GM21786 (cell line): ENCODE results near the gene COX6B1.
"Not testable (repeated sequence)": the region's sequence is repeated elsewhere in the genome, so short reads cannot be mapped to it uniquely, and the experiment has no call there.

Experiments used
- ATAC-seq: cut with Tn5 transposase; IDR thresholded peaks from one replicate; pipeline ENCODE4 v1.9.1; 2021; ENCODE audit not compliant: unreplicated experiment

The COX6B1 gene

GRCh38 chr19:35633727-35634440 lies 14.2 kb upstream of the COX6B1 start:
- ATAC-seq, result no peak

DNA sequence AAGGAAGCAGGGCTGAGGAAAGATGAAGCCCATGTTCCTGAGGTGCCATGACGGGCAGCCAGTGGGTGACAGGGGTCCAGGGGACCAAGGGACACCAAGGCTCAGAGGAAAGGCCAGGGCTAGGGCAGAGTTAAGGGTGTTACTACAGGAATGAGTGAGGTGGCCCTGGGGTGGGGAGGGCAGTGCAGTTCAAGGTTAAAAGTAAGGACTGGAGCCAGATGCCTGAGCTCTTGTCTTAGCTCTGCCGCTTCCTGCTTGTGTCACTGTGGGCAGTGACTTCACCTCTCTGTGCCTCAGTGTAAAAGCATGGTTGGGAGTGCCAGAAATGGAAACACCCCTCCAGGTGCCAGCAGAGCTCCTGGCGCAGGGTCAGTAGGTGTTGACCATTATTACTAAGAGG lies 11.5 kb upstream of the COX6B1 start:
- ATAC-seq, result no peak

DNA sequence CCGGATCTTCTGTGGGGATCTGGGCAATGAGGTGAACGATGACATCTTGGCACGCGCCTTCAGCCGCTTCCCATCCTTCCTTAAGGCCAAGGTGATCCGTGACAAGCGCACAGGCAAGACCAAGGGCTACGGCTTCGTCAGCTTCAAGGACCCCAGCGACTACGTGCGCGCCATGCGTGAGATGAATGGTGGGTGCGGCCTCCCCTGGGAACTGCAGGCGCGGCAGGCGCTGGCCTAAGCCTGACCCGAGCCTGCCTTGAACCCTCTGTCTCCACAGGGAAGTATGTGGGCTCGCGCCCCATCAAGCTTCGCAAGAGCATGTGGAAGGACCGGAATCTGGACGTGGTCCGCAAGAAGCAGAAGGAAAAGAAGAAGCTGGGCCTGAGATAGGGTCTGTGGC lies 11.0 kb upstream of the COX6B1 start:
- no peak for ATAC-seq

DNA sequence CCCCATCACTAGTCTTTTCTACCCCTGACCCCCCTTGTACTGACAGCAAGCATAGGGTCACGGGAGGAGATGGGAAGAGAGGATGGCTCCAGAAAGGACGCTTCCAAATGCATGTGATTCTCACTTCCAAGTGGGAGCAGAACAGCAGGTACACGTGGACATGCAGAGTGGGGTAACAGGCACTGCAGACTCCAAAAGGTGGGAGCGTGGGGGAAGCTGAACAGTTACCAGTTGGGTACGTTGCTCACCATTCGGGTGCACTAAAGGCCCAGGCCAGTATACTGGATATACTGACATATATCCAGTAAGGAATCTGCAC lies 8.8 kb upstream of the COX6B1 start:
- ATAC-seq, result no peak

- ATAC-seq, result no peak
Measured at GRCh38 chr19:35639863-35640262, 8.3 kb upstream of the COX6B1 start.

DNA sequence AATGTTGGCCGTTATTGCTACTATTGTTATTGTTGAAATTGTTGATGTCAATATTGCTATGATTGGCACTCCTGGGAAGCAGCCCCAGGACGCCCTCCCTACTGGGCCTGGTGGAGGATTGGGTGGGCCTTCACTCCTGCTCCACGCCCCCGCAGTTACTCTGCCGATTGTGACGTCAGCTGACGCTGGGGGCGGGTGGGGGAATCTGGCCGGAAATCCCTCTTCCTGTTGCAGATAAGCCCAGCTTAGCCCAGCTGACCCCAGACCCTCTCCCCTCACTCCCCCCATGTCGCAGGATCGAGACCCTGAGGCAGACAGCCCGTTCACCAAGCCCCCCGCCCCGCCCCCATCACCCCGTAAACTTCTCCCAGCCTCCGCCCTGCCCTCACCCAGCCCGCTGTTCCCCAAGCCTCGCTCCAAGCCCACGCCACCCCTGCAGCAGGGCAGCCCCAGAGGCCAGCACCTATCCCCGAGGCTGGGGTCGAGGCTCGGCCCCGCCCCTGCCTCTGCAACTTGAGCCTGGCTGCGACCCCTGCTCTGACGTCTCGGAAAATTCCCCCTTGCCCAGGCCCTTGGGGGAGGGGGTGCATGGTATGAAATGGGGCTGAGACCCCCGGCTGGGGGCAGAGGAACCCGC lies 6.5 kb upstream of the COX6B1 start, which contains the start of gene ETV2:
Gene ETV2, plus strand, starts transcription at position 231 of the 637 bp plus-strand sequence. CDS start 716 bp downstream, outside the sequence.
- no peak for ATAC-seq

DNA sequence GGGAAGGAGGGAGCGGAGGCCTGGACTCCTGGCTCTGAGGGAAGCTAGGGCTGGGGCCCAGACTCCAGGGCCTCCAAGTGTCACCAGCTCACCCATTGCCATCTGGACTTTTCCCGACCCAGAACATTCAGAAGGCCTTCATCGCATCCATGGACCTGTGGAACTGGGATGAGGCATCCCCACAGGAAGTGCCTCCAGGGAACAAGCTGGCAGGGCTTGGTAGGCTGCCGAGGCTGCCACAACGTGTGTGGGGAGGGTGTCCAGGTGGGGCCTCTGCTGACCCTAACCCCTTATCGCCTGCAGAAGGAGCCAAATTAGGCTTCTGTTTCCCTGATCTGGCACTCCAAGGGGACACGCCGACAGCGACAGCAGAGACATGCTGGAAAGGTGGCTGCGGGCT lies 5.8 kb upstream of the COX6B1 start:
- ATAC-seq, result no peak

- ATAC-seq, result no peak
Measured at GRCh38 chr19:35642798-35643254, 5.3 kb upstream of the COX6B1 start.

GRCh38 chr19:35643255-35644205 lies 4.6 kb upstream of the COX6B1 start:
- ATAC-seq, result peak; percentile 32

GRCh38 chr19:35644206-35644986 lies 3.7 kb upstream of the COX6B1 start:
- peak; percentile 68 for ATAC-seq

GRCh38 chr19:35644987-35645679 lies 3.0 kb upstream of the COX6B1 start:
- no peak for ATAC-seq

DNA sequence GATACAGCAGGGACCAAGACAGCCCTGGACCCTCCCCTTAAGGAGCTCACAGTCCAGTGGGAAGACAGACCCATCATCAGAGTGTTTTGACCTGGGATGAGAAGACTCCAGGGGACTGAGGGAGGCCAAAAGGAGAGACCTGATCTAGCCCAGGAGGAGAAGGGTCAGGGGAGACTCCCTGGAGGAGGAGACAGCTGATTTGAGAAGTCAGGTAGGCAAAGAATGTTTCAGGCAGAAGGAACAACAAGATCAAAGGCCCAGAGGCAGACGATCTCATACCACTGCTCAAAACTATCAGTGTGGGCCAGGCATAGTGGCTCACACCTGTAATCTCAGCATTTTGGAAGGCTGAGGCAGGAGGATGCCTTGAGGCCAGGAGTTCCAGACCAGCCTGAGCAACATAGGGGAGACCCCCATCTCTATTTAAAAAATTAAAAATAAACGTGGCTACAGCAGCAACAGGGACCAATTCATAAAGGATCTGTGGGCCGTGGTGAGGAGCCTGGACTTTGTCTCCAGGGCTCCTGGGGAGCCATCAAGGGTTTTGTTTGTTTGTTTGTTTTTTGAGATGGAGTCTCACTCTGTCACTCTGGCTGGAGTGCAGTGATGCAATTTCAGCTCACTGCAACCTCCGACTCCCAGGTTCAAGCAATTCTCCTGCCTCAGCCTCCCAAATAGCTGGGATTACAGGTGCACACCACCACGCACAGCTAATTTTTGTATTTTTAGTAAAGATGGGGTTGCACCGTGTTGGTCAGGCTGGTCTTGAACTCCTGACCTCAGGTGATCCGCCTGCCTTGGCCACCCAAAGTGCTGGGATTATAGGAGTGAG lies 2.2 kb upstream of the COX6B1 start:
- no peak for ATAC-seq

GRCh38 chr19:35650581-35650980 lies 2.5 kb downstream of the COX6B1 start:
- no peak for ATAC-seq

- ATAC-seq, result not testable (repeated sequence)
Measured at GRCh38 chr19:35654828-35655227, 6.7 kb downstream of the COX6B1 start.

GRCh38 chr19:35655600-35655999 lies 7.5 kb downstream of the COX6B1 start:
- no peak for ATAC-seq

GRCh38 chr19:35656700-35657099 lies 8.6 kb downstream of the COX6B1 start:
- no peak for ATAC-seq

DNA sequence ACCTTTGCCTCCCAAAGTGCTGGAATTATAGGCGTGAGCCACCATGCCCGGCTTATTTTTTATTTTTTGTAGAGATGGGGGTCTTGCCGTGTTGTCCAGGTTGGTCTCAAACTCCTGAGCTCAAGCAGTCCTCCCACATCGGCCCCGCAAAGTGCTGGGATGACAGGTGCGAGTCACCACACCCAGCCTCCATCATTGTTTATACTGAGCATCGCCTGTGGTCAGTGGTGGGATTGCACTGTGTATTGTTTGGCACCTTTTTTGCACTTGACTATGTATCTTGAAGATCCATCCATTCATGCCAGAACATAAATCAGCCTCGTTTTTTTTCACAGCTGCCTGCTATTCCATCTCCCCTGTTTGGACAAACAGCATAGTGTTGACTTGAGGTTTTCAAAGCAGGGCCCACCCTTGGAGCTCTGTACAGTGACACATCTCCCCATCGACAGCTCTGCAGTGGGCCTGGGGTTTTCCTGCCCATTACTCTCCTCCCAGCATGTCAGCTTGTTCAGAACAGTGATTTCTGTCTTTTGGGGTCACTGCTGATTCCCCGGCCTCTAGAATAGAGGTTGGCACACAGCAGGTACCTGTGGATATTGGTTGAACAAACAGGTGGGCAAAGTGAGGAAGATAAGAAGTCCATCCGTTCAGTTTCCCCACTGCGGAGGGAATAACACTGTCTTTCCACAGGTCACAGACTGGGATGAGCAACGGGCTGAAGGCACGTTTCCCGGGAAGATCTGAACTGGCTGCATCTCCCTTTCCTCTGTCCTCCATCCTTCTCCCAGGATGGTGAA lies 10.0 kb downstream of the COX6B1 start:
- ATAC-seq, result no peak

DNA sequence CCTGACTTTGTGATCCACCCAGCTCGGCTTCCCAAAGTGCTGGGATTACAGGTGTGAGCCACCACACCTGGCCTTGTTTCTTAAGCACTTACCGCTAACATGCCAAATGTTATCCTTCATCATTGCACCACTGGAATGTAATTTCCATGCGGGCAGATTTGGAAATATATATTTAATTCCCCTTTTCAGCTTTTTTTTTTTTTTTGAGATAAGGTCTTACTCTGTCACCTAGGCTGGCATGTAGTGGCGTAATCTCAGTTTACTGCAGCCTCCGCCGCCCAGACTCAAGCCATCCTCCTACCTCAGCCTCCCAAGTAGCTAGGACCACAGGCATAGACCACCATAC lies 13.8 kb downstream of the COX6B1 start:
- ATAC-seq, result no peak

GRCh38 chr19:35663981-35664380 lies 15.9 kb downstream of the COX6B1 start:
- no peak for ATAC-seq
